Smooth muscle cell (in vitro differentiated cells): Measurements from ENCODE around the gene RASL11B. TPM values are rescaled to one million over a fixed set of nuclear protein-coding genes. Genes with fewer than 3 reads are reported as not detected.

Experiments used
- DNase-seq: peaks from one replicate; lab custom pipeline; 2025; ENCODE audit not compliant: unreplicated experiment; lab: John Stamatoyannopoulos, UW
- H2AFZ ChIP-seq: fragments of 200-600 bp; sonication (generic); 2 replicates; pipeline ENCODE4 v1.6.0; 2016; ENCODE audit warnings: antibody characterized with exemption, low read depth, mild to moderate bottlenecking
- H3F3A ChIP-seq: fragments of 200-600 bp; sonication (generic); 2 replicates; pipeline ENCODE4 v1.6.0; 2017; ENCODE audit warnings: antibody characterized with exemption, low read depth
- H3K27ac ChIP-seq: fragments of 200-600 bp; sonication (generic); 2 replicates; pipeline ENCODE4 v1.5.1; 2016; ENCODE audit warnings: low read depth, mild to moderate bottlenecking
- H3K27me3 ChIP-seq: fragments of 200-600 bp; sonication (generic); 2 replicates; pipeline ENCODE4 v1.6.1; 2016; ENCODE audit warnings: low read depth, mild to moderate bottlenecking
- H3K36me3 ChIP-seq: fragments of 200-600 bp; sonication (generic); 2 replicates; pipeline ENCODE4 v1.5.1; 2016; ENCODE audit warnings: low read depth
- H3K4me1 ChIP-seq: fragments of 200-600 bp; sonication (generic); 2 replicates; pipeline ENCODE4 v1.5.1; 2016; ENCODE audit warnings: low read depth
- H3K4me2 ChIP-seq: fragments of 200-600 bp; sonication (generic); 2 replicates; pipeline ENCODE4 v1.6.0; 2016; ENCODE audit warnings: mild to moderate bottlenecking
- H3K4me3 ChIP-seq: fragments of 200-600 bp; sonication (generic); 2 replicates; pipeline ENCODE4 v1.5.1; 2016; ENCODE audit warnings: mild to moderate bottlenecking
- H3K79me2 ChIP-seq: fragments of 200-600 bp; sonication (generic); 2 replicates; pipeline ENCODE4 v1.6.0; 2016; ENCODE audit warnings: low read depth, mild to moderate bottlenecking
- H3K9ac ChIP-seq: fragments of 200-600 bp; sonication (generic); 2 replicates; pipeline ENCODE4 v1.6.0; 2016; ENCODE audit warnings: low read depth
- H3K9me3 ChIP-seq: fragments of 200-600 bp; sonication (generic); replicated peaks from 2 replicates; pipeline ENCODE4 v1.5.1; 2016; ENCODE audit warnings: low read depth
- H4K20me1 ChIP-seq: fragments of 200-600 bp; sonication (generic); 2 replicates; pipeline ENCODE4 v1.6.0; 2016; ENCODE audit warnings: low read depth
- WGBS: methylation state at CpG from one replicate; pipeline ENCODE4 v1.1.7; 2016; ENCODE audit warnings: low lambda C conversion rate; 5-methylcytosine and 5-hydroxymethylcytosine counted together
- polyA plus RNA-seq: library from polyadenylated mRNA; unstranded; fragments of >200 nt; fragmentation: Nextera tagmentation; extraction: Ambion mirVana; gene quantifications from 2 replicates; pipeline ENCODE4 v1.2.1, GENCODE V29; 2016
- total RNA-seq: library from RNA; depleted of rRNA; stranded (reverse); fragments of >200 nt; gene quantifications from 2 replicates; pipeline ENCODE4 v1.2.3, GENCODE V29; 2014
- TF ChIP-seq, protein P1 (sequence below): fragments of 200-600 bp; sonication (generic); IDR thresholded peaks from 2 replicates; pipeline ENCODE4 v1.5.1; 2017; ENCODE audit warnings: borderline replicate concordance, mild to moderate bottlenecking, antibody characterized with exemption; ENCODE audit not compliant: insufficient read depth, poor library complexity, severe bottlenecking

RASL11B gene
- total and polyA plus RNA-seq, 2 experiments from 2014 or later: 42.9 to 59.6 TPM

DNA sequence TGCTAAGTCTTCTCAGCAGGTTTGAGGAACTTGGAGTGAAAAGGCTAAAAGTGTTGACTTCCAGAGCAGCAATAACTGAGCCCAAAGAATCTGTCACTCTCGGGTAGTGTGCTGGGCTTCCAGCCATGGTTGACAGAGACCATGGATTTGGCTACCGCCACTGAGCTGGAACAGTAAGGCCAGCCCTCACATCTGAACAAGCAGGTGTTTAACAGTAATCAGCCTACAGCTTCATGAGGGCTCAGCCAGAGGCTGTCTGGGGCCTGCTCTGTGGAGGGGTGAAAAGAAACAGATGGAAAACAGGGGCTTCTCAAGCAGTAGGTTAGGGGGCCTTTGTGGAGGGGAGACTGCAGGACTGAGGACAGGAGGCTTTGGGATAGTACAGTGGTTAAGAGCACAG, 14.9 kb downstream of the RASL11B start:
- Histone ChIP-seq H3K4me1 (peaks cover 17% of the 10 kb centered on the region), H3K4me2 (no peak overlapping the region), H3K27ac (no peak overlapping the region), H3K9me3 (no peaks in the 10 kb centered on the region), H3K4me3 (no peak overlapping the region), H2AFZ (no peak overlapping the region), H4K20me1 (no peaks in the 10 kb centered on the region), H3K9ac (no peak overlapping the region), H3K79me2 (no peaks in the 10 kb centered on the region), H3K36me3 (no peaks in the 10 kb centered on the region), H3F3A (no peaks in the 10 kb centered on the region), H3K27me3 (no peaks in the 10 kb centered on the region)
- WGBS: 96% methylated on average over 2 of the region's 2 CpGs
- TF ChIP-seq, protein P1, sequence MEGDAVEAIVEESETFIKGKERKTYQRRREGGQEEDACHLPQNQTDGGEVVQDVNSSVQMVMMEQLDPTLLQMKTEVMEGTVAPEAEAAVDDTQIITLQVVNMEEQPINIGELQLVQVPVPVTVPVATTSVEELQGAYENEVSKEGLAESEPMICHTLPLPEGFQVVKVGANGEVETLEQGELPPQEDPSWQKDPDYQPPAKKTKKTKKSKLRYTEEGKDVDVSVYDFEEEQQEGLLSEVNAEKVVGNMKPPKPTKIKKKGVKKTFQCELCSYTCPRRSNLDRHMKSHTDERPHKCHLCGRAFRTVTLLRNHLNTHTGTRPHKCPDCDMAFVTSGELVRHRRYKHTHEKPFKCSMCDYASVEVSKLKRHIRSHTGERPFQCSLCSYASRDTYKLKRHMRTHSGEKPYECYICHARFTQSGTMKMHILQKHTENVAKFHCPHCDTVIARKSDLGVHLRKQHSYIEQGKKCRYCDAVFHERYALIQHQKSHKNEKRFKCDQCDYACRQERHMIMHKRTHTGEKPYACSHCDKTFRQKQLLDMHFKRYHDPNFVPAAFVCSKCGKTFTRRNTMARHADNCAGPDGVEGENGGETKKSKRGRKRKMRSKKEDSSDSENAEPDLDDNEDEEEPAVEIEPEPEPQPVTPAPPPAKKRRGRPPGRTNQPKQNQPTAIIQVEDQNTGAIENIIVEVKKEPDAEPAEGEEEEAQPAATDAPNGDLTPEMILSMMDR: no peak
- no peak for DNase-seq

DNA sequence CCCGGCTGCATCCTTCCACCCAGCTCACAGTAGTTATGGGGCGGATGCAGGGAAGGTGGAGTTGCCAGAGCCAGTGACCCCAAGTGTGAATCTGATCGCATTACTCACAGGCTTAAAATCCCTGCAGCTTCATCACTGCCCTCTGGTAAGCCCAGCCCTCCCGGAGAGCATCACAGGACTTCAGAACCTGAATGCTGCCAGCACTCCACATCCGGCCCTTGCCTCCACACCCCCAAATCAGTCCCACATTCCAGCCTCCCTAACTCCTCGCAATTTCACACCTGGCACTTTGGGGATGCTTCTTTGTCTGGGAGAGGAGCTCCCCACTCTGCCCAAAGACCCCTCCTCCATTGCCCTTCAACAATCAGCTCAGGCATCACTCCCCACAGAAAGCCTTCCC, 15.6 kb downstream of the RASL11B start:
- peaks cover 18% of the 10 kb centered on the region for H3K4me1 ChIP-seq
- H3F3A ChIP-seq: no peaks in the 10 kb centered on the region
- H3K4me3 ChIP-seq: no peak overlapping the region
- H3K27ac ChIP-seq: no peak overlapping the region
- 83% methylated on average over 6 of the region's 6 CpGs for WGBS
- no peaks in the 10 kb centered on the region for H3K9me3 ChIP-seq
- no peaks in the 10 kb centered on the region for H4K20me1 ChIP-seq
- H2AFZ ChIP-seq: no peak overlapping the region
- no peaks in the 10 kb centered on the region for H3K27me3 ChIP-seq
- no peaks in the 10 kb centered on the region for H3K79me2 ChIP-seq
- TF ChIP-seq, protein P1: no peak
- no peaks in the 10 kb centered on the region for H3K36me3 ChIP-seq
- no peak for DNase-seq
- no peak overlapping the region for H3K9ac ChIP-seq
- H3K4me2 ChIP-seq: no peak overlapping the region

DNA sequence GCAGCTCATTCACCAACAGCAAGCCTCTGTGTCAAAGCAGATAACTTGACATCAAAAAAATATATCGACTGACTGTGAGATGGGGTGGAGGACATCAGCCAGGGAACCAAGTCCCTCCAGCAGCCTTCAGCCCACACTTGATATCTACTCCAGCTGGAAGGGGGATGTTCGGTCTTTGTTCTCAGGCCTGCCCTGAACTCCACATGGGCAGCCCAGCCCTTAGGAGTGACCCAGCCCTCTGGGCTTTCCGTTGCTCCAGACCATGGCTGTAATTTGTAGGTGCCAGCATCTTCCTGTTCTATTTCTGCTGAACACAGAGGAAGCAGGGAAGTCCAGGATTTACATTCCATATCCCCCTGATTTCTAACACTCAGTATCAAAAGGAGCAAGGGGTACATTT, 17.4 kb downstream of the RASL11B start:
- TF ChIP-seq, protein P1: no peak
- H3K4me3 ChIP-seq: no peak overlapping the region
- peaks cover 9% of the 10 kb centered on the region for H3K4me1 ChIP-seq
- no peak overlapping the region for H3K4me2 ChIP-seq
- H3K9me3 ChIP-seq: no peaks in the 10 kb centered on the region
- no peaks in the 10 kb centered on the region for H3K27me3 ChIP-seq
- H3F3A ChIP-seq: no peaks in the 10 kb centered on the region
- H3K79me2 ChIP-seq: no peaks in the 10 kb centered on the region
- no peak overlapping the region for H3K27ac ChIP-seq
- H3K36me3 ChIP-seq: no peaks in the 10 kb centered on the region
- no peak for DNase-seq
- WGBS: 93% methylated on average over 3 of the region's 3 CpGs
- no peak overlapping the region for H3K9ac ChIP-seq
- H2AFZ ChIP-seq: no peak overlapping the region
- no peaks in the 10 kb centered on the region for H4K20me1 ChIP-seq

DNA sequence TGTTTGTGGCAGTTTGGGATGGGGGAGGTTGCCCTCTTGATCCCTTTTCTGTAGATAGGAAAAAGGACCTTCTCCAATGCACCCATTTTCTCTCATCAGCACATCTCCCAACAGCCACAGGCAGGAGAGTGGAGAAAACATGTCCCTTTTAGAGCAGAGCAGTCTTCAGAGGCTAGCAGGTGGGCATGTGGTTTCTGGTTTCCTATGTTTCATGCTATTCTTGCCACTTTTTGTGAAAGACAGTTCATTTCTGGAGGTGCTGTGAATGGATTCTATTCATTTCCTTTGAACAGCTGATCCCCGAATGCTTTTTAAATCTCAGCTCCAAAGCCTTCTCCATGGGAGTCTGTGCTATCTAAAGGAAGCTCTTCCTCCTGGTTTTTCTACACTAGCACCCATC, 18.9 kb downstream of the RASL11B start:
- H3K79me2 ChIP-seq: no peaks in the 10 kb centered on the region
- no peak overlapping the region for H3K9ac ChIP-seq
- H3K4me3 ChIP-seq: no peak overlapping the region
- no peak overlapping the region for H2AFZ ChIP-seq
- H3K27ac ChIP-seq: no peak overlapping the region
- H4K20me1 ChIP-seq: no peaks in the 10 kb centered on the region
- no peaks in the 10 kb centered on the region for H3F3A ChIP-seq
- no peaks in the 10 kb centered on the region for H3K9me3 ChIP-seq
- H3K4me2 ChIP-seq: no peak overlapping the region
- TF ChIP-seq, protein P1: no peak
- 96% methylated on average over 1 of the region's 1 CpG for WGBS
- no peak for DNase-seq
- H3K36me3 ChIP-seq: no peaks in the 10 kb centered on the region
- peaks cover 9% of the 10 kb centered on the region for H3K4me1 ChIP-seq
- H3K27me3 ChIP-seq: no peaks in the 10 kb centered on the region
